Caki2 (cell line): ENCODE data around the gene HARS1. TPM values are rescaled to one million over a fixed set of nuclear protein-coding genes. Genes with fewer than 3 reads are reported as not detected.
A peak's percentile ranks its signal among the peaks of the same experiment; 100 is the strongest.
"Not testable (repeated sequence)": the region's sequence is repeated elsewhere in the genome, so short reads cannot be mapped to it uniquely, and the experiment has no call there.

Experiments used
- DNase-seq: peaks from one replicate; pipeline ENCODE4 v3.0.0-alpha.2; 2015; ENCODE audit warnings: low read depth
- in situ Hi-C: cut with HindIII; loops from 2 replicates; pipeline ENCODE4 v1.10.0; 2016; ENCODE audit warnings: low sequenced_read_pairs, low pct_unique_long_range_greater_than_20kb, mixed read lengths
- total RNA-seq: library from RNA; depleted of rRNA; stranded (reverse); fragments of >200 nt; shearing (Covaris generic); gene quantifications from 2 replicates; pipeline ENCODE4 v1.2.3, GENCODE V29; 2014; ENCODE audit warnings: low replicate concordance

HARS1 gene
- total RNA-seq, 1 experiment from 2014 or later = 50.1 TPM

GRCh38 chr5:140690376-140690932 is 716 bp downstream of the HARS1 start:
- in situ Hi-C loops = no loop called here
- DNase-seq = no peak

- DNase-seq = no peak
- in situ Hi-C loops = no loop called here
Observed at GRCh38 chr5:140678993-140679392, 12.2 kb downstream of the HARS1 start.

GRCh38 chr5:140677947-140678346 is 13.2 kb downstream of the HARS1 start:
- no peak for DNase-seq
- in situ Hi-C loops = no loop called here

GRCh38 chr5:140674629-140675028 is 16.5 kb downstream of the HARS1 start:
- DNase-seq = no peak
- in situ Hi-C loops = no loop called here

- in situ Hi-C loops = no loop called here
- no peak for DNase-seq
Observed at GRCh38 chr5:140674211-140674610, 17.0 kb downstream of the HARS1 start.

GRCh38 chr5:140673187-140673976 is 17.8 kb downstream of the HARS1 start, which contains the start of gene DND1:
DND1 (minus strand) TSS chr5:140673576; CDS start chr5:140673542, 34 bp downstream.
- in situ Hi-C loops = no loop called here
- DNase-seq = no peak

GRCh38 chr5:140672455-140673186 is 18.5 kb downstream of the HARS1 start:
- in situ Hi-C loops = no loop called here

GRCh38 chr5:140671472-140672125 is 19.6 kb downstream of the HARS1 start:
- in situ Hi-C loops = no loop called here
- no peak for DNase-seq

More at GRCh38 chr5:140672455-140673186, 18.5 kb downstream of the HARS1 start:
- DNase-seq = no peak

GRCh38 chr5:140671035-140671434 is 20.1 kb downstream of the HARS1 start:
- in situ Hi-C loops, DNase-seq: not testable (repeated sequence)

- in situ Hi-C loops = no loop called here
Observed at GRCh38 chr5:140664359-140665119, 26.6 kb downstream of the HARS1 start, which contains the start of gene WDR55. WDR55 (plus strand) TSS chr5:140664904; CDS start chr5:140664913, 9 bp downstream.

GRCh38 chr5:140664030-140664358 is 27.2 kb downstream of the HARS1 start:
- in situ Hi-C loops = no loop called here
- DNase-seq = no peak

More at GRCh38 chr5:140664359-140665119, 26.6 kb downstream of the HARS1 start, which contains the start of gene WDR55:
- peak; percentile 90 for DNase-seq

GRCh38 chr5:140660371-140660770 is 30.8 kb downstream of the HARS1 start:
- DNase-seq, in situ Hi-C loops: not testable (repeated sequence)

- no peak for DNase-seq
- in situ Hi-C loops = no loop called here
Observed at GRCh38 chr5:140658870-140659269, 32.3 kb downstream of the HARS1 start.

- in situ Hi-C loops = no loop called here
- DNase-seq = no peak
Observed at GRCh38 chr5:140647042-140647419, 44.1 kb downstream of the HARS1 start.

GRCh38 chr5:140642718-140643117 is 48.5 kb downstream of the HARS1 start:
- no peak for DNase-seq
- in situ Hi-C loops = no loop called here

- in situ Hi-C loops = no loop called here
- no peak for DNase-seq
Observed at GRCh38 chr5:140641716-140642115, 49.5 kb downstream of the HARS1 start.

GRCh38 chr5:140639148-140639981 is 51.8 kb downstream of the HARS1 start, which contains the start of gene TMCO6:
TMCO6 (plus strand) TSS chr5:140639451; CDS start chr5:140639528, 77 bp downstream.
- DNase-seq = peak; percentile 88
- in situ Hi-C loops = no loop called here
